Tongue (tissue), 2 donors: Measurements from ENCODE around the gene CLASP2. TPM values are rescaled to one million over a fixed set of nuclear protein-coding genes. Genes with fewer than 3 reads are reported as not detected.
A peak's percentile ranks its signal among the peaks of the same experiment; 100 is the strongest.

ENCODE experiments used
- DNase-seq: peaks from one replicate; pipeline ENCODE4 v3.0.0-alpha.2; 2015
- total RNA-seq: library from RNA; depleted of rRNA; stranded (reverse); fragments of >200 nt; gene quantifications from one replicate; pipeline ENCODE4 v1.2.3, GENCODE V29; 2014

Gene CLASP2
- total RNA-seq, 1 donor from 2014 or later: 158 TPM

DNA sequence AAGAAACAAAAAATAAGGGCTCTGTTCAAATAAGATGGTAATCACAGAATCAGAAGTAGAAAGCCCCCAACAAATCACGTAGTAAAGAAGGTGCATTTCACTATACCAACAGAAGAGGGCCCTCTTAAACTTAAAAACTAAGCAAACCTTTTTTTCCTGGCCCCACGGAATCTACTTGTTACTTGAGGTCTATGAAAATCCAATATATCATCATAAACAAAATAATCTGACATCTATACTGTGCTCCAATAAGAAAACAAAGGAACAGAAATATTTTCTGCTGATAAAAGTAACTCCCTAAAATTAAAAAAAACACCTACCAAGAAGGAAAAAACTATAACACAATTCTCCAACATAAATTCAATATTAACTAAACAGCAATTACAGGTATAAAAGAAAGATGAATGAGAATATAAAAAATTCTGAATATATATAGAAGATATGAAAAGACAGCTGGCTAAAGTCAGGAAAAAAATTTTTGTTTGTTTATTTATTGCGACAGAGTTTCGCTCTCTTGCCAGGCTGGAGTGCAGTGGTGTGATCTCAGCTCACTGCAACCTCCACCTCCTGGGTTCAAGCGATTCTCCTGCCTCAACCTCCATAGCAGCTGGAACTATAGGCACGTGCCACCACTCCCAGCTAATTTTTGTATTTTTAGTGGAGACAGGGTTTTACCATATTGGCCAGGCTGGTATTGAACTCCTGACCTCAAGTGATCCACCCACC lies 81.8 kb downstream of the CLASP2 start:
- DNase-seq: peak; percentile 72

DNA sequence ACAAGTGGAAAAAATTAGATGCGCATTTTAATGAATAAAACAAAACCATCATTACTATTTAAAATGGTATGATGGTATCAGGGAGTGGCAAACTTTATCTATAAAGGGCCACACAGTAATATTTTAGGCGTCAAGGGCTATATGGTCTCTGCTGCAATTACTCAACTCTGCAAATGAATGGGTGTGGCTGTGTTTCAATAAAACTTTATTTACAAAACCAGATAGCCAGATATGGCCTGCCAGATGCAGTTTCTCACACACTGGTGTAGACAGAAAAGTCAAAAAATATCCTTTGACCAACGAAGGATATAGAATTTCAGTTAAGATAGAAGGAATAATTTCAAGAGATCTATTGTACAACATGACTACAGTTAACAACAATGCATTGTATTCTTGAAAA lies 83.8 kb downstream of the CLASP2 start:
- DNase-seq: no peak

DNA sequence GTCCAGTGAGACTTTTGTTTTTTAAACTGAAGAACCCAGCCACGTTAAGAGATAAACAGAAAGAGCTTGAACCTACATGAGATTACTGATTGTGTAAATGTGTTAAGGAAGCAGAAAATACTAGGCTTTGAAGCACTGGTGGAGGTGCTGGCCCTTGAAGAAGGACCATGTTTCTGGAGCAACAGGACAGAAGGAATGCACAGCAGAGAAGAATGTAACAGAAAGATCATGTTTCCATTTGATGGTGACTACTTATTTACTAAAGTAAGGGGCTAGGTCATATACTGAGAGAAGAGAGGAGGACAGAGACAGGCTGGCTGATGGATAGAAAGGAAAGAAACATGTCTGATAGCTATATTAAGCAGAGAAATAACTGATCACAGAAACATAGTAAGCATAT lies 88.8 kb downstream of the CLASP2 start:
- no peak for DNase-seq

DNA sequence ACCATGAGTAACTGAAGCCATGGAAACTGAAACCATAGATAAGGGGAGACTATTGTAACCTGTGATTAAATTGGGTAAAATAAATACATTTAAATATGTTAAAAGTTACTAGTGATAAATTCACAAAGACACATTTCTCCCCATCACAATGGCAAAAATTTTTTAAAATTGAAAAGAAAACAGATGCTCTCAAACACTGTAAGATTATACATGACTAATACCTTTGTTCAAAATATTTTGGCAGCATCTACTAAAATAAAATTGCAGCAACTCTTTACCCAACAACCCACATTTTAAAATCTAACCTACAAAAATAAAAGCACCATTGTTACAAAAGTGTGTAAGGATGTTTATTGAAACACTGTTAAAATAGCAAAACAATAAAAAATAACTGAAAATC lies 93.3 kb downstream of the CLASP2 start:
- no peak for DNase-seq

DNA sequence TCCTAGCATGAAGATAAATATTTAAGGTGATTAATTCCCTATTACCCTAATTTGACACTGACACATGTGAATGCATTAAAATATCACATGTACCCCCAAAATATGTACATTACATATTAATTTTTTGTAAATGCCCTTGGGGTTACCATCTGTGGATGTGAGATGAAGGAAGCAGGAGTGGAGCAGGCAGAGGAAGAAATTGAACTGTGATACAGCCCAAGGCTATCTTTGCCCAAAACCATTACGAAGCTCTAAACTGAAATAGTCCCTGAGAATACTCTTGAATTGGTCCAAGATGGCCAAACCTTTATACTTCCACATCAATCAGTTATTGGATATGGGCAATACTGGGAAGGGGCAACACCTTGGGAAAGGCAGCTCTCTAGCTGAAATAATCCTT lies 105.0 kb downstream of the CLASP2 start:
- no peak for DNase-seq

DNA sequence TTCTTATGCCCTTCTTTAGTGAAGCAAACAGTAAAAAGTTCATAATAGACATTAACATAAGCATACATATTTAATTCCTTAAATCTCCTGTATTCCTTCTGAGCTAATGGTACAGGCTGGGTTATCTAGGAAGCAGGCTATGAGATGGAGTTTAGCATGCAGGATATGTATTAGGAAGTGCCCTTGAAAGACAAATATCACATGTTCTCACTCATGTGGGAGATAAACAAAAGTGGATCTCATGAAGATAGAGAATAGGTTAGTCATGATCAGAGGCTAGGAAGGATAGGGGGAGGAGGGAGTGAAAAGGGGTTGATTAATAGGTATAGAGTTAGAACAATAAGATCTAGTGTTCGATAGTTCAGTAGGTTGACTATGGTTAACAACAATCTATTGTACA lies 105.4 kb downstream of the CLASP2 start:
- DNase-seq: no peak

DNA sequence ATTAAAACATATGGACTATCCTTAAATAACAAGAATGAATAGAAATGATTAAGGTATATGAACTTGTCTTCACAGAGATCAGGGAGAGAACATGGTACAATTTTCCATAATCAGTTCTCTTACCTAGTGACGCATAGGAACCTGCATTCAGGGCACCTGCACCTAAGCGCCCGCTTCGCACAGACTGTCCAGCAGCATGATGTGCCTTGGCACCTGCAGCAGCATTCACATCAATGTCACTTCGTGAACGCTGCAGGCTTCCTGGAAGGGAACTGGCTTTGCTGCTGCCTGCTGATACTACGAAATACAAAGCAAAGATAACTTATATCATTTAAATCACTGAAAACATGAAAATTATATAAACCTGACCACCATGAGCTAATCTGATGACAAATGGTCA lies 115.2 kb downstream of the CLASP2 start:
- DNase-seq: no peak

DNA sequence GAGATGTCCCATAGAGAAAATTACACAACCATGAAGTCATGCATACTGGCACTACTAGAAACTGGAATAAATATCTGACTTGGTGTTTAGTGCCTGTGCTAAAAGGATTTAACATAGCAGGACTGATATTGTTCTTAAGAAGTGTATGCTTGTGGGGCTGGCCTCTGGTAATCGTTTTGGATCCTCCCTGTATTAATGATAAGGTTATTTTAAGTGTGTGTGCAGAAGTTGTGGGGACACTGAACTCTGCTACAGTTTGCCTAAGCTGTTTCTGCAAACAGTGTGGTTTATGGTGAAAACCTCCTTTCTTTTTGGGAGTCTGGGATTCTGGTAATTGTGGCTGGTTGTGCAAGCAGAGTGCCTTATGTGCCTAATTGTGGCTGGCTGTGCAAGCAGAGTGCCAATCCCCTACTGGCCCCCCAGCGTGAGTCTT lies 120.8 kb downstream of the CLASP2 start:
- DNase-seq: no peak

DNA sequence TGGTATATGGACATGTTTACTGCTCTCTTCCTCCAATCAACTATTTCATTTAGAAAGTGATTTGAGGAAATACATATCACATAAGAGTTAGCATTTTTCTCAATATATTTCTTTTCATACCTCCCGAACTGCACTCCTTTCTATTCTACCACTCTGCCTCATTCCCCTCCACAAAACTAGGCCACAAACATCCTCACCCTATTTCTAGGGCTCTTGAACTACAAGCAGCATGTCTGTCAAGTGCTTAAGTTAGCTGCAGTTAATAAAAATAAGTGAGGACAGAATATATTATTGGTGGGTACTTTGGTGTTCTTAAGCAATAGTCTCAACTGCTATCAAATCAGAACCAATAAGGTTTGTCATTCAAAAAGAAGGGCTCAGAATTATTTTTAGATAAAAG lies 125.1 kb downstream of the CLASP2 start:
- DNase-seq: no peak

DNA sequence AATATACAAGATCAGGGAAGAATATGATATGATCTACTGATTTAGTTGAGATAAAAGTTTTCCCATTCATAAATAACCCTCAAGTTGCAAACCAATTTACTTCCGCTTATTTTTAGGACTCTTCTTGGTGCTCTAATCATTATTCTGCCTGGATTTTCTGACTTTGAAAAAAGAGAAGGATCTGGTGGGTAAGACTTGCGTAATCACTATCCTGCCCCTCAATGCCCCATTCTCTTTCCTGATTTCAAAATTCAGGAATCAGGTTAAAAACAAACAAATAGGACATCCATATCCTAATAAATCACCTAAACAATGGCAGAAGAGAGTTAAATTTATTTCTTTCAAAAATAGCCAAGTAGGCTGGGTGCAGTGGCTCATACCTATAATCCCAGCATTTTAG lies 127.5 kb downstream of the CLASP2 start:
- no peak for DNase-seq

DNA sequence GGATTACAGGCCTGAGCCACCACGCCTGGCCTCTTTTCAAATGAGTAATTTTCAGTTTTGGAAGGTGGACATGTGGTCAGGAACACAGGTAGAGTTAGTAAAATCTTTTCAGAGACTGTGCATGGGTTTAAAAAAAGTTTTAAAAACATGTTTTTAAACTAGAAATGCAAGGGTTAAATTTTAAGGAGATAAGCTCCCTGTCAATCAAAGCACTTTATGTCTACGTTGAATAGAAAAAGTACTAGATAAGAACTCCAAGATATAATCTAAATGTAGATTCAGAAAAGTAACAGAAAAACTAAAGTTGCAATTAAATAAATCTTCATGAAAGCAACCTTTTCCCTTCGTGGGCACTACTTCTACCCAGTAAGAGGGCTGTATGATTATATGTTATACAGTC lies 131.7 kb downstream of the CLASP2 start:
- DNase-seq: no peak

DNA sequence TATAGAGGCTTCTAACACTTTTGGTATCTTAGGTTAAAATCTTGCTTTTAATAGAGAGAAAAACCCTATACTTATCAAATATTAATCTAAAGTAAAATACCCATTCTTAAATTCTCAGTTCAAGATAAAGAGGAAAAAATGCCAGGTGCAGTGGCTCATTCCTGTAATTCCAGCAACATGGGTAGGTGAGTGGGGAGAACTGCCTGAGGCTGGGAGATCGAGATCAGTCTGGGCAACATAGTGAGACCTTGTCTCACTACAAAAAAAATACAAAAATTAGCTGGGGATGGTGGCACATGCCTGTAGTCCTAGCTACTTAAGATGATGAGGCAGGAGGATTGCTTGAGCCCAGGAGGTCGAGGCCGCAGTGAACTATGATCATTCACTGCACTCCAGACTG lies 135.8 kb downstream of the CLASP2 start:
- no peak for DNase-seq

DNA sequence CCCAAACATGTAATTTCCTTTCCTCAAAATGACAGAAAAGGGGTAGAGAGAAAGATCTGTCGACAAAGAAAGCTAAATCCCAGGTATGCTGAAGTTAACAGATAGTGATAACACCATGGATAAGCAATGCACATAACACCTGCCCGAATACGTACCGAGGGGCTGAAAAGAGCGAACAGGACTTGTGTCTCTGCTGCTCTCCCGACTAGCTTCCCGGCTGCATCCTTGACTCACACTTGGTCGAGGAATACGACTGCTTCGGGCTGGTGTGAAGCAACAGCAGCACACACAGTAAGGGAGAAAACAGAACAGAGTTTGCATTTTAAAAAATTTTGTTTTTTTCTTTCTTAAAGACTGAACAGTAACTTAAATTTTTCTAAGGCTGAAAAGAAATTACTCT lies 136.4 kb downstream of the CLASP2 start:
- no peak for DNase-seq

DNA sequence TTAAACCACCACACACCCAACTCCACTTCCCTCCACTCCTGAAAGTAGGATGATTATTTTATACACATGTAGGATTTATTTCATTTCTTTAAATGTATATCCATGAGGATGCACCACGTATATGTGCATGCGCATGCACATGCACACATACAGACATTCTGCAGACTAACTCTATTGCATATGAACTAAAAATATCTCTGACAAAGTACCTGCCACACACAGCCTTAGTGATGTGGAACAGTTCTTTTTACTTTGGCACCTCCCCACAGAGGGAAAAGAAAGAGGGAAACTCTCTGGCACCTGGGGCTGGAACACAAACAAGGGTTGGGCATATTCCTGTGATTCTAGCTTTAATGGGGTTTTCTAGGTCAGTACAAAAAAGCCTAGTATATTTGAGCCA lies 138.2 kb downstream of the CLASP2 start:
- no peak for DNase-seq

DNA sequence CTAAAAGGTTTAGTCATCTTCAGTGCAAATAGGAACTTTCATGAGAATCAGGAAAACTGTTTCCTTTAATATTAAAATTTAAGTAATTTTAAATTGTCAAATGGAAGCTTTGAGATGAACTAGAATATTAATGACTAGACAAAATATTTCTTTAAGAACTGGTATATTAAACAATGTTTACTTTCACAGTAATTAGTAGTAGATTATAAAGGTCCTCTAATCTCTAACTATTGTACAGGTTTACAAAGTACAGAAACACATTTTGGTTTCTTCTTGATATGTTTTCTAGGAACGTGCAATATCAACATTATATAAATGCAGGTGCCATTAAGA lies 138.9 kb downstream of the CLASP2 start:
- no peak for DNase-seq

DNA sequence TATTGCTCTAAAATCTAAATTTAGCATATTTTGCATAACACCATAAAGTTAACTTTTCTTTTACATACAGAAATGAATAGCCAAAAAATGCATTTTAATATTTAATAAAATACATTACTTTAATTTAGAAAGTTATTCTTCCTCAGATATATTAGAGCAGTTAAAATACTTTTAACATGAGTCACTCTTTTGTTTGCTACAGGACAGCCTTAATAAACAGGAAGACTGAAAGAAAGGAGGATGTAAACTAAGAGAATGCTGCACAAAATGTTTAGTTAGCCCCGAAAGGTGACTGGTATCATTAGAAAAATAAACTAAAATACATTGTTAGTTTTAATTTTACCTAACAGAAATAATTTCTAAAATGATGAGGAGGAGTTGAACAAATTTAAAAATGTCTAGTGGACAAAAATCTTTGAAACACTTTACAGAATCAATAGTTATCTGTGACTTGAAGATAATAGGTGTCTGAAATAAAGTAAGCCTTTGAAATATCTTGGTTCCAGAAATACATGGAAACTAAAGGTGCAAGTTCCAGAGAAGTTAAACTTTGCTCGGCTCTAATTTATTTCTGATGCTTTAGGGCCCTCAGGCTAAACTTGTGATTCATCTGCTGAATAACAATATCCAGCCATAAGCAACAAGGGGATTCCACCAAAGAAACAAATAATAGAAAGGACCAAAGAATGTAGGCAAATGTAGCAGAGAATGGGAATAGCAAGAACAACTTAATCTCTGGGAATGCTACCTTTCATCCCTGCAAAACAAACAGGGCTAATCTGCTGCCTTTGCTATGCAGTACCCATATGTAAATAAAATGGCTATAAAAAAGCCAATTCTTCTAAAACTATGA lies 139.5 kb downstream of the CLASP2 start:
- no peak for DNase-seq

DNA sequence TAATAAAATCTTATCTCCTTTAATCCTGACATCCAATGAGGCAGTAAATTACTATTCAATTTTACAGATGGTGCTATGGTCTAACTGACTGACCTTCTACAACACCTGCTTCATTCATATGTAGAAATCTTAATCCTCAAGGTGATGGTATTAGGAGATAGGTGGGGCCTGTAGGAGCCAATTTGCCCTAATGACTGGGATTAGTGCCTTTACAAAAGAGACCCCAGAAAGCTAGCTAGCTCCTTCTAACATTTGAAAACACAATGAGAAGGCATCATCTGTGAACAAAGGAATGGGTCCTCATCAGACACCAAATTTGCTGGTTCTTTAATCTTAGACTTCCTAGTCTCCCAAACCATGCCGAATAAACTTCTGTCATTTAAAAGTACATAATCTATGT lies 140.5 kb downstream of the CLASP2 start:
- no peak for DNase-seq

DNA sequence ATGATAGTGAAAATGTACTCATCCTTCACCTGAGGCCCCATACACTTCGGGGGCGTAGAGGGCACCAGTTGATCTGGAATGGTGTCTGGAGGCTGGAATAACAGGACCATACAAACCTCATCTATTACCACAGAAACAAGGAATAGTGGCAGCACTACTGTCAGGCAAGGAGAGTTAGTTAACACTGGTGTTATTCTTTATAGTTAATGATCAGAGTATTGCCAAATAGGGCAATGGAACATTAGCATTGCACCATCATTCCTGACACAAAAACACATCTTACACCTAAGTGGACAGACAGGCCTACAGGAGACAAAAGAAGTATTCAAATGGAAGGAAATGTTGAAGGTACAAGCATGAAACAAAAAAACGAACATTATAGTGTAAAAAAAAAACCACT lies 140.9 kb downstream of the CLASP2 start:
- no peak for DNase-seq

DNA sequence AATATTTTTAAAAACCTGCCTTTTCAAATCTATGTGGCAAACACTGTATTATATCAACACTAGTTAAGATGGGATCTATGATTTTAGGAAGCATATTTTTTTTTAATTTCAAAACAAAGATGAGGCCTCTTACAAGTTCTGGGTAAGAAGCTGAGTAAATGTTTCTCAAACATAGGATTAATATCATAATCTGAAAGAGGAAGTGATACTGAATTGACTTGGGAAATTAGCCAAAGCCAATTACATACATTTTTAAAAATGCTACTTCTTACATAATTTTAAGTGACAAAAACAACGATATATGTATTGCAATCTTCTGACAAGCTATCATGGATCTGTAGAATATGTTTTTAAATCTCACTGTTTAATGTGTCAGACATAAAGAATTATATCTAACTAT lies 142.7 kb downstream of the CLASP2 start:
- DNase-seq: no peak

DNA sequence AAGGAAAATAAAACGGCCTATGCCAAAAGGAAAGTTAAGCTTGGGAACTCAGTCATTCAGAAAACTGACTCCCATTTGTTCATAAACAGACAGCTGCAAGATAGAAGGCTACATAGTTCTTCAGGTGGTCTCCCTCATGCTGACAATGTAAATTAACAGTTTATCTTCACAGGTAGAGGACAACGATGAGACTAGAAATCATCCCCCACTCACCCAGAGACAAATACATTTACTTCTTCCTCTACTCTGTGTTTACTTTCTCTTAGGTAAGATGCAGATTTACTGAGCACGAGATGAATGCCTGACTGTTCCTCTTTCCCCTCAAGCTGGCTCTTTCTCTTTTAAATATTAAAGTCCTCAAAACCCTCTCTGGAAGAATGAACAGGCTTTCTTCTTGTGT lies 160.2 kb downstream of the CLASP2 start:
- no peak for DNase-seq

DNA sequence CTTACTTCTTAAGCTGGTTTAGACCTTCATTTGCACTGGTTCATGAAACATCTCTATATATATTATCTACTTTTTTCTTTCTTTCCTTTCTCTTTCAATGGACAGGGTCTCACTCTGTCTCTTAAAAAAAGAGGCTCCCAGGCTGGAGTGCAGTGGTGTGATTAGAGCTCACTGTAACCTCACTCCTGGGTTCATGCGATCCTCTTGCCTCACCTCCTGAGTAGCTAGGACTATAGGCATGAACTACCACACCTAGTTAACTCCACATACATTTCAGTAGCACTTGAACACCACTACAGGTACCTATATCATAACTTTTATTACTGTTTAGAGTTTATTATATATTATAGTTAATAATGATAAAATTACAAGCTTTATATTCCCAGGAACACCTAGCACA lies 160.8 kb downstream of the CLASP2 start:
- no peak for DNase-seq

DNA sequence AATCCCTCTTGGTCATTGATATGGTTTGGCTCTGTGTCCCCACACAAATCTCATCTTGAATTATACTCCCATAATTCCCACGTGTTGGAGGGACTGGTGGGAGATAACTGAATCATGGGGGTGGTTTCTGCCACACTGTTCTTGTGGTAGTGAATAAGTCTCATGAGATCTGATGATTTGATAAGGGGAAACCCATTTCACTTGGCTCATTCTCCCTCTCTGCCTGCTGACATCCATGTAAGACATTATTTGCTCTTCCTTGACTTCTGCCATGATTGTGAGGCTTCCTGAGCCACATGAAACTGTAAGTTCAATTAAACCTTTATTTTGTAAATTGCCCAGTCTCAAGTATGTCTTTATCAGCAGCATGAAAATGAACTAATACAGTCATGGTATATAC lies 171.0 kb downstream of the CLASP2 start:
- DNase-seq: no peak

DNA sequence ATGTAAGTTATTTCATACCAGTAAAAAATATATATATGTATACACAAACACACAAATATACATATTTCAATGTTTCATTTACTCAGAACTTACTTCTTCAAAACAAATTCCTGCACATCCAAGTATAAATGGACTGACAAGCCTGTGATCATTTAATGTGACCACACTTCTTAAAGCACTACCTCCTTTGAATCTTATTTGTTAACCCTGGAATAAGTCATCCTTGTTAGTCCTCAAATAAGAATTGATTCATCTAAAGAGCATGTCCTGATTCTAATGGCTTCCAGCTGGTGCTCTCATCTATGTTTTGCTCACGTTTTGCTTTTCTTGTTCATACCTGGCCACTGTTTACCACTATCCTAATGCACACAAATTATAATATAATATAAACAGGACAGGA lies 173.9 kb downstream of the CLASP2 start:
- no peak for DNase-seq

DNA sequence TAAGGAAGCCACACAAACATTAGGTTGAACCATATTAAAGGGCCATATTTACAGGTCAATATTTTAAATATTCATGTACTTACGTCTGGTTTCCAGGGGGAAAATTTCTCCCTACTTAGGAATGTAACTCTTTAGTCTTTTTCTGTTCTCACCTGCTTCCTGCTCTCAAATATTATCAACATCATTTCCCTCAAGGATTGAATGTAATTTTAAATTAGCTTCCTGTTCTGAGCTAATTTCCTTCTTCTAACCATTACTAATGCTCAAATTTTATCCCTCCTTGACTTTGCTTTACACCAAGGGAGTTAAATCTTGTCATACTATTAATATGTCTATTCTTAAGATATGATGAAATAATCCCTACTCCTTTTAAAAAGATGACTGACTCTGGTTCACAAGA lies 174.5 kb downstream of the CLASP2 start:
- no peak for DNase-seq
